Measurements from ENCODE around the gene MCAT. TPM values are rescaled to one million over a fixed set of nuclear protein-coding genes. Genes with fewer than 3 reads are reported as not detected.

Gene MCAT
- total and polyA plus RNA-seq, 12 donors = 16.9 to 92.9 (median 27.7) TPM

GRCh38 chr22:43168471-43169309 is 25.5 kb upstream of the MCAT start:
- intact Hi-C loops (cut with DNase I) = no loop called here
- WGBS, 4 donors = 89 to 91% (median 90%) methylated on average over 22 to 25 of the region's 25 CpGs
- DNase-seq = no peak
- peaks cover 0 to 54% of the 10 kb centered on the region in 2 donors for H3K36me3 ChIP-seq (replicated peaks in 1 of 2)
- no peak overlapping the region for H3K27ac ChIP-seq
- no peaks in the 10 kb centered on the region for H3K27me3 ChIP-seq
- H3K9me3 ChIP-seq (replicated peaks in 1 of 3) = no peaks in the 10 kb centered on the region
- no peak overlapping the region for H3K4me3 ChIP-seq
- TF ChIP-seq CTCF (IDR thresholded peaks at IDR 0.05) = no peak
- no peak for TF ChIP-seq POLR2A (IDR thresholded peaks at IDR 0.05)
- H3K4me1 ChIP-seq (replicated peaks in 1 of 2) = peaks cover 0 to 10% of the 10 kb centered on the region in 2 donors

- Histone ChIP-seq H3K9me3 (replicated peaks in 1 of 3) (no peaks in the 10 kb centered on the region), H3K4me1 (replicated peaks in 1 of 2) (peaks cover 4 to 16% of the 10 kb centered on the region in 2 donors), H3K27me3 (no peaks in the 10 kb centered on the region), H3K36me3 (replicated peaks in 1 of 2) (peaks cover 0 to 45% of the 10 kb centered on the region in 2 donors), H3K4me3 (no peak overlapping the region), H3K27ac (no peak overlapping the region)
- DNase-seq = no peak
- TF ChIP-seq CTCF (IDR thresholded peaks at IDR 0.05) (no peak), POLR2A (IDR thresholded peaks at IDR 0.05) (no peak)
- 88 to 94% (median 90%) methylated on average over 12 to 19 of the region's 19 CpGs for WGBS, 4 donors
- intact Hi-C loops (cut with DNase I) = no loop called here
These were observed 23.9 kb upstream of the MCAT start for GRCh38 chr22:43167001-43167589.

GRCh38 chr22:43166132-43166930 is 23.1 kb upstream of the MCAT start:
- TF ChIP-seq POLR2A (IDR thresholded peaks at IDR 0.05) (no peak), CTCF (IDR thresholded peaks at IDR 0.05) (no peak)
- H3K9me3 ChIP-seq (replicated peaks in 1 of 3) = no peaks in the 10 kb centered on the region
- 83 to 97% (median 91%) methylated on average over 15 to 23 of the region's 23 CpGs for whole genome bisulfite sequencing, 4 donors
- H3K4me1 ChIP-seq (replicated peaks in 1 of 2) = peaks cover 4 to 16% of the 10 kb centered on the region in 2 donors
- intact Hi-C loops (cut with DNase I) = no loop called here
- H3K4me3 ChIP-seq = no peak overlapping the region
- H3K36me3 ChIP-seq (replicated peaks in 1 of 2) = peaks cover 0 to 37% of the 10 kb centered on the region in 2 donors
- H3K27me3 ChIP-seq = no peaks in the 10 kb centered on the region
- DNase-seq = no peak
- H3K27ac ChIP-seq = no peak overlapping the region

- Histone ChIP-seq H3K27me3 (no peaks in the 10 kb centered on the region), H3K4me1 (replicated peaks in 1 of 2) (peaks cover 4 to 16% of the 10 kb centered on the region in 2 donors), H3K4me3 (no peak overlapping the region), H3K9me3 (replicated peaks in 1 of 3) (no peaks in the 10 kb centered on the region), H3K36me3 (replicated peaks in 1 of 2) (peaks cover 0 to 24% of the 10 kb centered on the region in 2 donors), H3K27ac (no peak overlapping the region)
- WGBS, 4 donors = 34 to 41% (median 38%) methylated on average over 10 to 16 of the region's 16 CpGs
- TF ChIP-seq POLR2A (IDR thresholded peaks at IDR 0.05) (no peak), CTCF (IDR thresholded peaks at IDR 0.05) (no peak)
- intact Hi-C loops (cut with DNase I) = no loop called here
- no peak for DNase-seq
These were observed 21.4 kb upstream of the MCAT start for GRCh38 chr22:43164636-43165035.

Data from adrenal gland (tissue), 12 donors.